ENCODE measurements around the gene ENTREP3. TPM values are rescaled to one million over a fixed set of nuclear protein-coding genes. Genes with fewer than 3 reads are reported as not detected.

Gene ENTREP3
- total RNA-seq, 3 donors from 2014 or later (not counting 1 experiment from before 2014, with no cell fraction given), result 6.9 to 10.0 (median 8.9) TPM

DNA sequence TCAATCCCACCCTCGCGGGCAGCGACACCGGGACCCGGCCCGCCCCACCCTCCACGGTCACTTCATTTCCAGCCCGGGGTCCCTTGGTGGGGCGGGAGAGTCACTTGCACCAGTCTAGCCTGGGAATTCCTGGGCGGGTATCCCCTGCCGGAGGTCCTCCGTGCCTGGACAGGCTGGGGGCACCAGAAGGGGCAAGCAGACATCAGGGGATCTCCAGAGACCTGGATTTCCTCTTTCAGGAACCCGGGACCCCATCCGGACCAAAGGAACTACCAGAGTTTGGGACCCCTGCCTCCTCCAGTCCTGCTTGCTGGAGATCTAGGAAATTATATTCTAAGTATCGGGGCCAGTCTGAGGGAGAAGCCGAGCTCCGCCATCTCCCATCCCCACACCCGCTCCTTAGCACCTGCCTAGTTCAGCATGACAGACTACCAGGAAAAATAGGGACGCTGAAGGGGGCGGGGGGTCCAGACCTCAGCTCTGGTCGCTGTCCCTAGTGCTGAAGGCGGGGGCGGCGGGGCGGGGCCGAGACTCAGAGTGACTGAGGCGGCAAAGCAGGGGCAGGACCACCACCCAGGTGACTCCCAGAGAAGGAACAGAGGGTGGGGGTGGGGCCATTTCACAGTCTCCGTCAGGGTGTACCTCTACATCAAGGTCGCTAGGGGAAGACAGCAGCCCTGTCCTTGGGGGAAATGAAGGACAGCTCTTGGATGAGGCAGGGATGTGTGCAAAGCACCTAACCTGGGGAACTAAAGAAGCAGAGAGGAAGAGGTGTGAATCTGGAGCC lies 22.8 kb upstream of the ENTREP3 start:
- Mint-ChIP-seq H3K4me3 (peak overlapping the region; percentile 83), H3K9me3 (no peaks in the 10 kb centered on the region), H3K4me1 (peaks cover 24 to 38% of the 10 kb centered on the region in 2 donors), H3K36me3 (no peaks in the 10 kb centered on the region), H3K27me3 (ENCODE audit: low read depth in 2 of 2) (no peaks in the 10 kb centered on the region), H3K27ac (peak overlapping the region in 1 of 2 donors; percentile 71)
- peaks cover 29% of the 10 kb centered on the region for H3K4me1 ChIP-seq (ENCODE audit: control insufficient read depth, insufficient read depth, low read length)
- peak overlapping the region; percentile 47 for H3K27ac ChIP-seq (ENCODE audit: low read length)
- H3K27me3 ChIP-seq (ENCODE audit: control insufficient read depth, insufficient read depth, low read length), result no peaks in the 10 kb centered on the region
- DNase-seq, result peak; percentile 56 to 87
- peak; percentile 23 to 47 (median 27) for ATAC-seq
- WGBS (ENCODE audit: insufficient coverage), result 1% methylated on average over 28 of the region's 29 CpGs
- H3K36me3 ChIP-seq (ENCODE audit: control insufficient read depth, insufficient read depth, low read length), result no peaks in the 10 kb centered on the region
- H3K9me3 ChIP-seq (ENCODE audit: control insufficient read depth, insufficient read depth, low read length), result no peaks in the 10 kb centered on the region
- intact Hi-C loops (cut with micrococcal nuclease), result loop anchor here (2.0 kb wide), 2 partner anchors 31 to 45 kb away; partner anchors contain the start of gene FDPS
- H3K4me3 ChIP-seq (ENCODE audit: low read length), result peak overlapping the region; percentile 28
- TF ChIP-seq CTCF (IDR thresholded peaks at IDR 0.05), result peak; percentile 10

- H3K4me1 Mint-ChIP-seq, result peaks cover 32 to 46% of the 10 kb centered on the region in 2 donors
- peak within 1 kb of the TSS; percentile 83 for H3K4me3 Mint-ChIP-seq
- H3K4me1 ChIP-seq (ENCODE audit: control insufficient read depth, insufficient read depth, low read length), result peaks cover 35% of the 10 kb centered on the region
- TF ChIP-seq CTCF (IDR thresholded peaks at IDR 0.05), result peak; percentile 63
- DNase-seq (peak; percentile 74 to 96), ATAC-seq (peak; percentile 47 to 67 (median 56))
- 1% methylated on average over 68 of the region's 68 CpGs for WGBS (ENCODE audit: insufficient coverage)
- no peaks in the 10 kb centered on the region for H3K9me3 Mint-ChIP-seq
- no peaks in the 10 kb centered on the region for H3K27me3 ChIP-seq (ENCODE audit: control insufficient read depth, insufficient read depth, low read length)
- peak within 1 kb of the TSS in 1 of 2 donors; percentile 71 for H3K27ac Mint-ChIP-seq
- intact Hi-C loops (cut with micrococcal nuclease), result no loop called here
- H3K27ac ChIP-seq (ENCODE audit: low read length), result peak within 1 kb of the TSS; percentile 47
- no peaks in the 10 kb centered on the region for H3K27me3 Mint-ChIP-seq (ENCODE audit: low read depth in 2 of 2)
- H3K36me3 Mint-ChIP-seq, result no peaks in the 10 kb centered on the region
- H3K36me3 ChIP-seq (ENCODE audit: control insufficient read depth, insufficient read depth, low read length), result no peaks in the 10 kb centered on the region
- peak within 1 kb of the TSS; percentile 28 for H3K4me3 ChIP-seq (ENCODE audit: low read length)
- H3K9me3 ChIP-seq (ENCODE audit: control insufficient read depth, insufficient read depth, low read length), result no peaks in the 10 kb centered on the region
These were observed 22.0 kb upstream of the ENTREP3 start, which contains the start of gene HCN3 for GRCh38 chr1:155277070-155277901. Gene HCN3, plus strand, starts transcription at chr1:155277463. Its CDS starts 128 bp downstream, at chr1:155277591.

- peak within 1 kb of the TSS; percentile 92 for H3K4me3 Mint-ChIP-seq
- H3K9me3 Mint-ChIP-seq, result no peaks in the 10 kb centered on the region
- H3K4me3 ChIP-seq (ENCODE audit: low read length), result peak within 1 kb of the TSS; percentile 53
- H3K36me3 ChIP-seq (ENCODE audit: control insufficient read depth, insufficient read depth, low read length), result peaks cover 20% of the 10 kb centered on the region
- no peaks in the 10 kb centered on the region for H3K9me3 ChIP-seq (ENCODE audit: control insufficient read depth, insufficient read depth, low read length)
- peak; percentile 91 to 96 for DNase-seq
- H3K27ac ChIP-seq (ENCODE audit: low read length), result peak within 1 kb of the TSS; percentile 71
- peaks cover 46 to 48% of the 10 kb centered on the region in 2 donors for H3K4me1 Mint-ChIP-seq
- WGBS (ENCODE audit: insufficient coverage), result 19% methylated on average over 60 of the region's 61 CpGs
- ATAC-seq, result peak; percentile 87 to 96 (median 89)
- no peak for TF ChIP-seq CTCF (IDR thresholded peaks at IDR 0.05)
- no peaks in the 10 kb centered on the region for H3K27me3 Mint-ChIP-seq (ENCODE audit: low read depth in 2 of 2)
- intact Hi-C loops (cut with micrococcal nuclease), result loop anchor here (2.0 kb wide), 1 partner anchor 23 kb away; no protein-coding TSS in a partner anchor
- peaks cover 5% of the 10 kb centered on the region for H3K36me3 Mint-ChIP-seq
- peaks cover 39% of the 10 kb centered on the region for H3K4me1 ChIP-seq (ENCODE audit: control insufficient read depth, insufficient read depth, low read length)
- peak within 1 kb of the TSS; percentile 85 to 98 for H3K27ac Mint-ChIP-seq
- no peaks in the 10 kb centered on the region for H3K27me3 ChIP-seq (ENCODE audit: control insufficient read depth, insufficient read depth, low read length)
These were observed 18.3 kb upstream of the ENTREP3 start, which contains the start of gene CLK2 for GRCh38 chr1:155273343-155274245. Gene CLK2, minus strand, starts transcription at chr1:155273504. Its CDS starts 2,527 bp downstream, at chr1:155270977.

Measured in natural killer cell (primary cell).